Muscle layer of colon (tissue), 2 donors: ENCODE data around the gene PAX9.
"Not testable (repeated sequence)": the region's sequence is repeated elsewhere in the genome, so short reads cannot be mapped to it uniquely, and the experiment has no call there.

Experiments
- H3K27ac ChIP-seq: one replicate; pipeline ENCODE4 v1.7.0; 2013; ENCODE audit warnings: low read depth, mild to moderate bottlenecking, low read length, moderate library complexity
- H3K27me3 ChIP-seq, 2 donors: one replicate each; pipeline ENCODE4 v1.7.0; 2013; ENCODE audit warnings: low read length in 2 of 2, mild to moderate bottlenecking in 2 of 2; ENCODE audit not compliant: insufficient read depth in 2 of 2, control insufficient read depth in 1 of 2
- H3K36me3 ChIP-seq: one replicate; pipeline ENCODE4 v1.7.0; 2013; ENCODE audit warnings: mild to moderate bottlenecking, low read length; ENCODE audit not compliant: insufficient read depth
- H3K4me1 ChIP-seq: one replicate; pipeline ENCODE4 v1.7.0; 2013; ENCODE audit warnings: mild to moderate bottlenecking, low read length; ENCODE audit not compliant: insufficient read depth
- H3K4me3 ChIP-seq, 2 donors: one replicate each; pipeline ENCODE4 v1.7.0; 2013; ENCODE audit warnings: low read length in 2 of 2, low read depth in 1 of 2, mild to moderate bottlenecking in 1 of 2, moderate library complexity in 1 of 2
- H3K9ac ChIP-seq: one replicate; pipeline ENCODE4 v1.7.0; 2013; ENCODE audit warnings: low read length
- H3K9me3 ChIP-seq: one replicate; pipeline ENCODE4 v1.7.0; 2013; ENCODE audit warnings: mild to moderate bottlenecking, low read length
- donor health status: abdominal sarcoma.
- donor health status: Adenocarcinoma of cecum.

PAX9 gene

GRCh38 chr14:36682338-36682737 is 20.7 kb downstream of the PAX9 start:
- Histone ChIP-seq H3K27ac (no peak overlapping the region), H3K27me3 (no peaks in the 10 kb centered on the region), H3K4me1 (no peaks in the 10 kb centered on the region), H3K4me3 (no peak overlapping the region), H3K9ac (no peak overlapping the region), H3K9me3 (no peaks in the 10 kb centered on the region), H3K36me3 (no peaks in the 10 kb centered on the region)

- H3K9me3 ChIP-seq, result no peaks in the 10 kb centered on the region
- no peak overlapping the region for H3K9ac ChIP-seq
- no peak overlapping the region for H3K4me3 ChIP-seq
- no peak overlapping the region for H3K27ac ChIP-seq
- no peaks in the 10 kb centered on the region for H3K27me3 ChIP-seq
- no peaks in the 10 kb centered on the region for H3K36me3 ChIP-seq
- no peaks in the 10 kb centered on the region for H3K4me1 ChIP-seq
Measured at GRCh38 chr14:36683083-36683724, 21.5 kb downstream of the PAX9 start.

- no peaks in the 10 kb centered on the region for H3K9me3 ChIP-seq
- H3K4me3 ChIP-seq, result no peak overlapping the region
- no peaks in the 10 kb centered on the region for H3K4me1 ChIP-seq
- H3K27ac ChIP-seq, result no peak overlapping the region
- H3K36me3 ChIP-seq, result no peaks in the 10 kb centered on the region
- H3K9ac ChIP-seq, result no peak overlapping the region
- no peaks in the 10 kb centered on the region for H3K27me3 ChIP-seq
Measured at GRCh38 chr14:36684946-36685345, 23.3 kb downstream of the PAX9 start.

- no peaks in the 10 kb centered on the region for H3K4me1 ChIP-seq
- H3K9me3 ChIP-seq, result no peaks in the 10 kb centered on the region
- H3K27me3 ChIP-seq, result no peaks in the 10 kb centered on the region
- no peaks in the 10 kb centered on the region for H3K36me3 ChIP-seq
- H3K27ac ChIP-seq, result no peak overlapping the region
- H3K4me3 ChIP-seq, result no peak overlapping the region
- no peak overlapping the region for H3K9ac ChIP-seq
Measured at GRCh38 chr14:36690311-36691040, 28.8 kb downstream of the PAX9 start.

- H3K4me3 ChIP-seq, H3K9ac ChIP-seq, H3K9me3 ChIP-seq, H3K27me3 ChIP-seq, H3K4me1 ChIP-seq, H3K27ac ChIP-seq, H3K36me3 ChIP-seq: not testable (repeated sequence)
Measured at GRCh38 chr14:36699420-36699819, 37.8 kb downstream of the PAX9 start.

GRCh38 chr14:36700651-36701050 is 39.0 kb downstream of the PAX9 start:
- no peaks in the 10 kb centered on the region for H3K9me3 ChIP-seq
- no peaks in the 10 kb centered on the region for H3K4me1 ChIP-seq
- no peak overlapping the region for H3K4me3 ChIP-seq
- no peaks in the 10 kb centered on the region for H3K27me3 ChIP-seq
- H3K9ac ChIP-seq, result no peak overlapping the region
- H3K36me3 ChIP-seq, result no peaks in the 10 kb centered on the region
- H3K27ac ChIP-seq, result no peak overlapping the region

- no peaks in the 10 kb centered on the region for H3K27me3 ChIP-seq
- H3K4me3 ChIP-seq, result no peak overlapping the region
- H3K9ac ChIP-seq, result no peak overlapping the region
- H3K4me1 ChIP-seq, result no peaks in the 10 kb centered on the region
- H3K36me3 ChIP-seq, result no peaks in the 10 kb centered on the region
- no peak overlapping the region for H3K27ac ChIP-seq
- no peaks in the 10 kb centered on the region for H3K9me3 ChIP-seq
Measured at GRCh38 chr14:36701132-36701531, 39.5 kb downstream of the PAX9 start.

- Histone ChIP-seq H3K9ac (no peak overlapping the region), H3K4me1 (no peaks in the 10 kb centered on the region), H3K27me3 (no peaks in the 10 kb centered on the region), H3K4me3 (no peak overlapping the region), H3K9me3 (no peaks in the 10 kb centered on the region), H3K36me3 (no peaks in the 10 kb centered on the region), H3K27ac (no peak overlapping the region)
Measured at GRCh38 chr14:36702474-36702873, 40.8 kb downstream of the PAX9 start.

- H3K27me3 ChIP-seq, result no peaks in the 10 kb centered on the region
Measured at GRCh38 chr14:36707570-36707969, 45.9 kb downstream of the PAX9 start.

GRCh38 chr14:36713960-36714703 is 52.5 kb downstream of the PAX9 start:
- H3K27ac ChIP-seq, result no peak overlapping the region
- H3K36me3 ChIP-seq, result no peaks in the 10 kb centered on the region
- no peaks in the 10 kb centered on the region for H3K9me3 ChIP-seq
- H3K27me3 ChIP-seq, result no peaks in the 10 kb centered on the region
- no peak overlapping the region for H3K9ac ChIP-seq
- H3K4me3 ChIP-seq, result no peak overlapping the region
- no peaks in the 10 kb centered on the region for H3K4me1 ChIP-seq

More at GRCh38 chr14:36707570-36707969, 45.9 kb downstream of the PAX9 start:
- Histone ChIP-seq H3K4me1 (no peaks in the 10 kb centered on the region), H3K4me3 (no peak overlapping the region), H3K9ac (no peak overlapping the region), H3K27ac (no peak overlapping the region), H3K36me3 (no peaks in the 10 kb centered on the region), H3K9me3 (no peaks in the 10 kb centered on the region)

GRCh38 chr14:36716614-36717184 is 55.0 kb downstream of the PAX9 start:
- Histone ChIP-seq H3K9me3 (no peaks in the 10 kb centered on the region), H3K9ac (no peak overlapping the region), H3K4me1 (no peaks in the 10 kb centered on the region), H3K4me3 (no peak overlapping the region), H3K27ac (no peak overlapping the region), H3K36me3 (no peaks in the 10 kb centered on the region), H3K27me3 (no peaks in the 10 kb centered on the region)
